Endometrial microvascular endothelial cells (primary cell): Measurements from ENCODE around the gene TEX11. TPM values are rescaled to one million over a fixed set of nuclear protein-coding genes. Genes with fewer than 3 reads are reported as not detected.
"Not testable (repeated sequence)": the region's sequence is repeated elsewhere in the genome, so short reads cannot be mapped to it uniquely, and the experiment has no call there.

Experiments used
- in situ Hi-C: cut with HindIII; loops from 2 replicates; pipeline ENCODE4 v1.10.0; 2017; ENCODE audit warnings: low sequenced_read_pairs, low pct_unique_long_range_greater_than_20kb; ENCODE audit errors: inconsistent ontology term
- total RNA-seq: library from RNA; depleted of rRNA; stranded (reverse); fragments of >200 nt; gene quantifications from one replicate; pipeline ENCODE4 v1.2.3, GENCODE V29; 2015; ENCODE audit errors: inconsistent ontology term

The TEX11 gene
- total RNA-seq, 1 donor from 2014 or later: not detected

GRCh38 chrX:70774223-70774622, 134.3 kb downstream of the TEX11 start:
- in situ Hi-C loops: no loop called here

GRCh38 chrX:70769659-70770227, 138.8 kb downstream of the TEX11 start:
- in situ Hi-C loops: no loop called here

- in situ Hi-C loops: no loop called here
Measured at GRCh38 chrX:70762285-70762684, 146.2 kb downstream of the TEX11 start.

- in situ Hi-C loops: no loop called here
Measured at GRCh38 chrX:70755850-70756249, 152.7 kb downstream of the TEX11 start.

GRCh38 chrX:70754169-70754848, 154.2 kb downstream of the TEX11 start:
- in situ Hi-C loops: no loop called here

GRCh38 chrX:70733774-70734173, 174.7 kb downstream of the TEX11 start:
- in situ Hi-C loops: not testable (repeated sequence)

- in situ Hi-C loops: not testable (repeated sequence)
Measured at GRCh38 chrX:70727961-70728360, 180.6 kb downstream of the TEX11 start.

- in situ Hi-C loops: no loop called here
Measured at GRCh38 chrX:70720721-70721120, 187.8 kb downstream of the TEX11 start.

- in situ Hi-C loops: not testable (repeated sequence)
Measured at GRCh38 chrX:70711336-70711735, 197.2 kb downstream of the TEX11 start.

- in situ Hi-C loops: no loop called here
Measured at GRCh38 chrX:70694339-70695122, 214.0 kb downstream of the TEX11 start.

GRCh38 chrX:70679455-70679854, 229.1 kb downstream of the TEX11 start:
- in situ Hi-C loops: not testable (repeated sequence)

GRCh38 chrX:70675284-70675683, 233.2 kb downstream of the TEX11 start:
- in situ Hi-C loops: no loop called here

GRCh38 chrX:70672326-70672725, 236.2 kb downstream of the TEX11 start:
- in situ Hi-C loops: no loop called here

- in situ Hi-C loops: no loop called here
Measured at GRCh38 chrX:70669120-70669519, 239.4 kb downstream of the TEX11 start.

GRCh38 chrX:70664726-70665125, 243.8 kb downstream of the TEX11 start:
- in situ Hi-C loops: no loop called here

- in situ Hi-C loops: not testable (repeated sequence)
Measured at GRCh38 chrX:70661124-70661523, 247.4 kb downstream of the TEX11 start.

- in situ Hi-C loops: not testable (repeated sequence)
Measured at GRCh38 chrX:70657546-70657945, 251.0 kb downstream of the TEX11 start.

- in situ Hi-C loops: no loop called here
Measured at GRCh38 chrX:70656304-70656703, 252.2 kb downstream of the TEX11 start.

GRCh38 chrX:70647910-70648309, 260.6 kb downstream of the TEX11 start:
- in situ Hi-C loops: not testable (repeated sequence)

- in situ Hi-C loops: no loop called here
Measured at GRCh38 chrX:70636218-70636617, 272.3 kb downstream of the TEX11 start.
